HUDEP-2 (cell line): ENCODE results near the gene MZT2B.
"Not testable (repeated sequence)": the region's sequence is repeated elsewhere in the genome, so short reads cannot be mapped to it uniquely, and the experiment has no call there.

Experiments
- DNase-seq, 76 experiments: peaks; one replicate each; lab custom pipeline; 2025; ENCODE audit not compliant: unreplicated experiment in 76 of 76; lab: John Stamatoyannopoulos, UW

Gene MZT2B

DNA sequence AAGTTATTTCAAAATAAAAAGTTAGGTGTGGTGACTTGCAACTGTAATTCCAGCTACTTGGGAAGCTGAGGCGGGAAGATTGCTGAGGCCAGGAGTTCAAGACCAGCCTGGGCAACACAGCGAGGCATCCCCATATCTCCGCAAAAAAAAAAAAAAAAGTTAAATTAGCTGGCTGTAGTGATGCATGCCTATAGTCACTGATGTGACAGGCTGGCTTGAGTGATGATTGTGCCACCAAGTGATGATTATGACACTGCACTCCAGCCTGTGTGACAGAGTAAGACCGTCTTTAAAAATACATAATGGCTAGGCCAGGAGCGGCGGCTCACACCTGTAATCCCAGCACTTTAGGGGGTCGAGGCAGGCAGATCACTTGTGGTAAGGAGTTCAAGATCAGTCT is 12.2 kb upstream of the MZT2B start:
- DNase-seq: no peak

DNA sequence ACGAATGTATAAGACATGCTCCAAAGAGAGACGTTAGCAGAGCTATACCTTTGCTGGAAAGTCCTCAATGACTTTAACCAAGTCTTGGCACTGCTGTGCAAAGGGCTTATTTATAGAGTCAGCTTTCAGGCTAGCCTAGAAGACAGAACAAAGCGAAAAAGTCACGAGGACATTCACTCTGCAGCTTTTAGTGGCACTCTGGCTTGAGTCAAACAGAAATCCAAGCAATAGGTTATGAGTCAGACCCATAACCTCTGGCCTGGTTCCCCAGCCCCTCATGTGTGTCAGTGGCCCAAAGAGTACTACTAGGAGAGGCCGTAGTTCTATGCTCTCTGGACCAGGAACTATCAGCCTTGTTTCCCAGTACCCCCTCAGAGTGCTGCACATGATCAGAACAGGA is 7.2 kb upstream of the MZT2B start:
- DNase-seq: not testable (repeated sequence)

- DNase-seq: not testable (repeated sequence)
Observed at GRCh38 chr2:130180404-130181324, 1.4 kb upstream of the MZT2B start.

- DNase-seq: peak in 75 of 76 experiments; percentile 63 to 95 (median 89)
Observed at GRCh38 chr2:130181325-130181879, 660 bp upstream of the MZT2B start, which contains the start of gene SMPD4. Gene SMPD4, minus strand, starts transcription at chr2:130181602. Its CDS starts 5,010 bp downstream, at chr2:130176592.

DNA sequence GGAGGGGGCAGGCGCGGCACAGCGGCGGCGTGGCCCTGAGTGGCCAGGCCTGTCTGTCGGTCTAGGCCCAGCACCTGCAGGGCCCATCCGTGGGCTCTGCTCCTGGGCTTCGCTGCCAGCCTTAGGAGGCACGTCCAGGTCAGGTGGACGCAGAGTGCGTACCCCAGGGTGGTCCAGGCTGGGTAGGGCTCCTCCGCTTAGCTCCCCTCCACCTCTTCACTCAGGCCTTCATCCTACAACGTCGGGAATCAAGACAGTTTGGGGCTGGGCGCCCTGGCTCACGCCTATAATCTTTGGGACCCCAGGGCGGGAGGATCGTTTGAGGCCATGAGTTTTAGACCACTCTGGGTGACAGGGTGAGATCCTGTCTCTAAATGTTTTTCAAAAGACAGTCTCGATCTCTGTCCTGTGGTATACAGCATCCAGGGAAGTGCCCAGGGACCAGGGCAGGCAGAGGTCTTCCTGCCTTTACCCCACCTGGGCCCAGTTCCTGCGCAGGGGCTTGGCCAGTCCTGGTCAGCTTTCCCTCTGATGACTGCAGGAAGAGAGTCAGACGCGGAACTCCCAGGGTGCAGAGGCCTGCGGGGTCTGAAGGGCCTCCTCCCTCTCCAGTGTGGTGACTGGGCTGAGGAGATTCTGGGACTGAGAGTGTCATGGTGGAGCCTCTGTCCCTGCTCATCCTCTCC is 907 bp downstream of the MZT2B start:
- DNase-seq: peak in 2 of 76 experiments; percentile 8 to 14

GRCh38 chr2:130183512-130184373 is 1.7 kb downstream of the MZT2B start:
- DNase-seq: peak in 30 of 76 experiments; percentile 1 to 49 (median 16)

DNA sequence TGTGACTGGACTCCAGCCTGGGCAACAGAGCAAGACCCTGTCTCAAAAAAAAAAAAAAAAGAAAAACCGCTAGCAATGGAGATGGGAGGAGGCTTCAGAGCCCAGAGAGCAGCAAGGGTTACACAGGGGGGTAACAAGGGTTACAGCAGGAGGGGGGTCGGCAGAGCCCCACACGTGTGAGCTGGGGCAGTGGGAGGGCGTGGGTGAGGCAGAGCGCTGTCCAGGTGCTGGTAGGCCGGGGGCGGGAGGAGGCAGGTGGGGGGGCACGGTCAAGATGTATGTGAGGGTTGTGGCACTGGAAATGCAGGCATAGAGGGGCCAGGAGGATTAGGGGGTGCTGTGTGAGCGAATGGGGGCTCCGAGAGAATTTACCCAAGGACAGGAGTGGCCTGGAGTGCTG is 3.4 kb downstream of the MZT2B start:
- no peak for DNase-seq

GRCh38 chr2:130185896-130186295 is 3.8 kb downstream of the MZT2B start:
- DNase-seq: no peak

GRCh38 chr2:130186391-130186790 is 4.3 kb downstream of the MZT2B start:
- no peak for DNase-seq

DNA sequence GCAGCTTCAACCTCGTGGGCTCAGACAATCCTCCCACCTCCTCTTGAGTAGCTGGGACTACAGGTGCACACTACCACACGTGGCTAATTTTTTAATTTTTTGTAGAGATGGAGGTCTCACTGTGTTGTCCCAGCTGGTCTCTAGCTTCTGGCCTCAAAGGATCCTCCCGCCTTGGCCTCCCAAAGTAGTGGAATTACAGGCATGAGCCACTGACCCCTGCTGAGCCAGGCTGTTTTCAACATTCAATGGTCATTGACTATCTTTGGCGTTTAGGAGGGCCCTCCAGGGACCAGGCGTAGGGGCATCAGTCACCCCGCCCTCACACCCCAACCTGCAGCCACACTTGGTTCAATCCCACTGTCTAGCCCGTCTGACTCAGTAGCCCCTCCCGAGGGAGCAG is 5.2 kb downstream of the MZT2B start:
- no peak for DNase-seq

- not testable (repeated sequence) for DNase-seq
Observed at GRCh38 chr2:130187859-130188792, 6.1 kb downstream of the MZT2B start.

DNA sequence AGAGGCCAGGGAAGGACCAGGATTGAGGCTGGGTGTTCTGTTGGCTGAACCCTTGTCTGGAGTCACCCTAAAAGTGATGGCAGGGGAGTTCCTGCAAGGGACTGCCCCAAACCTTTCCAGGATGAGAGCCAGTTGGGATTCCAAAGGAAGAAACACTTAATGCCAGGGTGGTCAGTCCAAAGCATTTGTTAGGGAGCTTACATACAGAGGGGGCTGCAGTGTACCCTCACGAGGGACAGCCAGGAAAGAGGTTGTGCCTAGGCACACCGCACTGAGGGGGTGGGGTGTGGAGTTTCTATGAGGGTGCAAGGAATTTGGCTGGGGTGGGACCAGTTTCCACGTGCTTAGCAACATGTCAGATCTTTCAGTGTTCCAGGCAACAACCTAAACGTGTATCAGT is 6.9 kb downstream of the MZT2B start:
- DNase-seq: not testable (repeated sequence)

DNA sequence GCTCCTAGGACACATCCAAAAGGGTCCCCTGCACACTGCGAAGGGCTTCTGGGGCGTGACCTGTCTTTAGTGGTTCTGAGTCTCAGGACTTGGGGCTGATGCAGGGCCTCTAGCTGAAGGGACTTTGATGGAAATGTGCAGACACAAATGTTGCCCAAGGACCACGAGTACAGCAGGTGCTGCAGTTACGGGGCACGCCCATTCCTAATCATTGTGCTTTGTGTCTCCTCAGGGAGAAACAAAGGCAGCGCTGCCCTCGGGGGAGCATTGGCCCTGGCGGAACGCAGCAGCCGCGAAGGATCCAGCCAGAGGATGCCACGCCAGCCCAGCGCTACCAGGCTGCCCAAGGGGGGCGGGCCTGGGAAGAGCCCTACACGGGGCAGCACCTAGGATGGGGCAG is 8.2 kb downstream of the MZT2B start:
- no peak for DNase-seq

GRCh38 chr2:130191319-130191718 is 9.3 kb downstream of the MZT2B start:
- DNase-seq: not testable (repeated sequence)

- DNase-seq: not testable (repeated sequence)
Observed at GRCh38 chr2:130192451-130192850, 10.4 kb downstream of the MZT2B start.

- DNase-seq: not testable (repeated sequence)
Observed at GRCh38 chr2:130193824-130194223, 11.8 kb downstream of the MZT2B start.

DNA sequence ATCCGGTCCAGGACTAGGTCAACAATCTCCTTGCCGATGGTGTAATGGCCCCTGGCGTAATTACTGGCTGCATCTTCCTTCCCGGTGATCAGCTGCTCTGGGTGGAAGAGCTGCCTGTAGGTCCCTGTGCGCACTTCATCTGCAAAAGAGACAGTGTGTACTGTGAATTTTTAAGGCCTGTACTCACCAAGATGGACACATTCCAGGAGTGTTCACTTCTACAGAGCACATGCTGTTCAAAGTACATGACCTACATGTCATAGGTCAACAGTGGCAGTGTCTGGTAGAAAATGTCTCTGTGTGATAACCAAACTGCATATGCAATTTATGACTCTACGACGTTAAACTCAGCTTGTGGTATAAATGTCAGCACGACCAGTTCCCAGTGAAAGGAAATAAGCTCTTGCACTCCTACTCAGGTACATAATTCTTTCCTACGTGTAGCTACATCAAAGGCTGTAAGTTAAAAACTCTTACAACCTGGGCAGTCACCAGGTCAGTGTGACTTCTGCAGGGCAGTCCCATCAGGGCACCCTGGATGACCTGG is 13.1 kb downstream of the MZT2B start:
- not testable (repeated sequence) for DNase-seq

- DNase-seq: not testable (repeated sequence)
Observed at GRCh38 chr2:130196052-130196451, 14.0 kb downstream of the MZT2B start.

DNA sequence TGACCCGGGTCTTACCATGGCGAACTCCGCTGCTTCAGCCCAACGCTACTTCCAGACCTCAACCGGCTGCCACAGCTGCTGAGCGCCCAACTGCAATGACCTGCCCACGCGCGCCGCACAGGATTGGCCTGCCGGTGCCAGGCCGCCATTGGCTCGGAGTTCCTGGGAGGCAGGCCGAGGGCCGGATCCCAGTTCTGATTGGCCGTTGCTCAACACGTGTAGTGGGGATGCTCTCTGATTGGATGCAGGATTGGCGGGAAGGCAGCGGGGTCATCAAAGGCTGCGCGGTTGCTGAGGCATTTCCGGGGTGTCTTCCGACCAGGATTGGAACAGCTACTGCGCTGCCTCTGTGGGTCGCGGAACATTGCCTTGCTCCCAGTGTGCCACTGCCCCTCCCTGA is 16.3 kb downstream of the MZT2B start, which contains the start of gene TUBA3E:
TUBA3E (minus strand) TSS at position 97 of the 400 bp plus-strand sequence; CDS start at position 18, 79 bp downstream.
- DNase-seq: no peak
